K562 (cell line): ENCODE measurements around the gene RNF187. TPM values are rescaled to one million over a fixed set of nuclear protein-coding genes. Genes with fewer than 3 reads are reported as not detected.
A peak's percentile ranks its signal among the peaks of the same experiment; 100 is the strongest.

Source experiments
- CHD1 ChIP-seq: fragments of 200-600 bp; sonication (generic); IDR thresholded peaks from one replicate; pipeline ENCODE4 v1.6.1; 2012; ENCODE audit warnings: mild to moderate bottlenecking, moderate library complexity, low read length, inconsistent platforms
- DLX4 ChIP-seq: fragments of 250-450 bp; sonication (Bioruptor Pico); IDR thresholded peaks from 2 replicates; pipeline ENCODE4 v1.6.1; 2021; ENCODE audit warnings: mild to moderate bottlenecking
- DNMT1 ChIP-seq: fragments of 450-650 bp; IDR thresholded peaks from 2 replicates; pipeline ENCODE4 v1.6.1; 2016; ENCODE audit warnings: antibody characterized with exemption, mild to moderate bottlenecking
- MEF2A ChIP-seq: IDR thresholded peaks from 2 replicates; pipeline ENCODE4 v1.6.1; 2011; ENCODE audit warnings: low read depth, mild to moderate bottlenecking, low read length, moderate library complexity; ENCODE audit not compliant: control insufficient read depth
- NFYB ChIP-seq: IDR thresholded peaks from 2 replicates; pipeline ENCODE4 v1.6.1; 2011; ENCODE audit warnings: mild to moderate bottlenecking, moderate library complexity; ENCODE audit not compliant: insufficient read length; ENCODE audit errors: extremely low read depth
- OTX1 ChIP-seq: fragments of 450-650 bp; formaldehyde crosslinking; IDR thresholded peaks from 2 replicates; pipeline ENCODE4 v1.4.0; 2022; ENCODE audit warnings: mild to moderate bottlenecking
- PPARD ChIP-seq: fragments of 250-450 bp; sonication (Bioruptor Pico); IDR thresholded peaks from 2 replicates; pipeline ENCODE4 v1.8.0; 2022; ENCODE audit warnings: inconsistent platforms, mild to moderate bottlenecking, moderate library complexity
- PURB ChIP-seq: sonication (generic); formaldehyde crosslinking; IDR thresholded peaks from 2 replicates; pipeline ENCODE4 v1.9.0; 2021; ENCODE audit warnings: low read depth, mild to moderate bottlenecking, missing genetic modification reagents
- SAP30 ChIP-seq: fragments of 200-600 bp; sonication (generic); IDR thresholded peaks from 2 replicates; pipeline ENCODE4 v1.6.1; 2012; ENCODE audit warnings: borderline replicate concordance, low read depth, mild to moderate bottlenecking, moderate library complexity, low read length, control low read depth, inconsistent platforms; ENCODE audit not compliant: insufficient read depth, poor library complexity, severe bottlenecking
- TAL1 ChIP-seq: fragments of 450-650 bp; IDR thresholded peaks from 2 replicates; pipeline ENCODE4 v1.6.1; 2016; ENCODE audit warnings: mild to moderate bottlenecking
- TRIM24 ChIP-seq, 2 experiments: fragments of 450-650 bp; IDR thresholded peaks; 2 replicates each; pipeline ENCODE4 v1.6.1; 2016
- ZNF121 ChIP-seq: sonication (generic); formaldehyde crosslinking; conservative IDR thresholded peaks from 2 replicates; pipeline ENCODE4 v1.8.0; 2022; ENCODE audit warnings: missing genetic modification reagents
- ZNF197 ChIP-seq: fragments of 200-800 bp; sonication (Bioruptor generic); IDR thresholded peaks from 2 replicates; pipeline ENCODE4 v1.6.1; 2016; ENCODE audit warnings: low read depth, missing genetic modification characterization, missing compliant biosample characterization
- ZNF3 ChIP-seq: fragments of 250-450 bp; sonication (Bioruptor Pico); IDR thresholded peaks from 2 replicates; pipeline ENCODE4 v1.5.0; 2021; ENCODE audit warnings: mild to moderate bottlenecking, moderate library complexity
- ZNF79 ChIP-seq: fragments of 250-450 bp; sonication (Bioruptor Pico); IDR thresholded peaks from 2 replicates; pipeline ENCODE4 v1.4.0; 2020; ENCODE audit warnings: low read depth, mild to moderate bottlenecking, moderate library complexity
- polyA plus RNA-seq, 8 experiments: library from polyadenylated mRNA; depleted of rRNA in 4 of 8; stranded (reverse) in 5 of 8; unstranded in 3 of 8; fragments of >200 nt; fragmentation: Nextera tagmentation in 2 of 8; fragmentation: Illumina TruSeq in 1 of 8; extraction: Ambion mirVana in 2 of 8; extraction: Trizol in 1 of 8; gene quantifications; 2 replicates each; pipeline versions ENCODE4 v1.2.1 to v1.2.3, GENCODE V29; 2011 to 2014; ENCODE audit warnings: inconsistent platforms in 1 of 8, missing spikeins in 1 of 8
- total RNA-seq, 7 experiments: library from RNA; depleted of rRNA in 6 of 7; stranded (reverse); fragments of >200 nt in 6 of 7; fragmentation: Illumina TruSeq in 2 of 7; extraction: Trizol in 2 of 7; gene quantifications; 2 replicates each; pipeline versions ENCODE4 v1.2.1 to v1.2.3, GENCODE V29; 2011 to 2021; ENCODE audit warnings: low replicate concordance in 1 of 7
- TF ChIP-seq, protein P1 (sequence below): fragments of 450-650 bp; formaldehyde crosslinking; conservative IDR thresholded peaks from 2 replicates; pipeline ENCODE4 v1.4.0; 2022; ENCODE audit warnings: mild to moderate bottlenecking, missing genetic modification characterization
- TF ChIP-seq, protein P2 (sequence below): fragments of 450-650 bp; IDR thresholded peaks from 2 replicates; pipeline ENCODE4 v1.7.0; 2016; ENCODE audit warnings: borderline replicate concordance
- TF ChIP-seq, protein P3 (sequence below): fragments of 250-450 bp; sonication (Bioruptor Pico); IDR thresholded peaks from 2 replicates; pipeline ENCODE4 v1.5.0; 2021; ENCODE audit warnings: mild to moderate bottlenecking, borderline replicate concordance
- TF ChIP-seq, protein P4 (sequence below): fragments of 200-400 bp; formaldehyde crosslinking; IDR thresholded peaks from 2 replicates; pipeline ENCODE4 v1.6.1; 2017; ENCODE audit warnings: mild to moderate bottlenecking, low read depth, low read length, moderate library complexity

The RNF187 gene
- total and polyA plus RNA-seq, 9 of the 15 experiments (the other 6 are each of a cell fraction or from before 2014, with no cell fraction given), result 2.3 to 119 (median 41.9) TPM

GRCh38 chr1:228477263-228477662 is 9.9 kb upstream of the RNF187 start (continued):
- TF ChIP-seq, protein P1, sequence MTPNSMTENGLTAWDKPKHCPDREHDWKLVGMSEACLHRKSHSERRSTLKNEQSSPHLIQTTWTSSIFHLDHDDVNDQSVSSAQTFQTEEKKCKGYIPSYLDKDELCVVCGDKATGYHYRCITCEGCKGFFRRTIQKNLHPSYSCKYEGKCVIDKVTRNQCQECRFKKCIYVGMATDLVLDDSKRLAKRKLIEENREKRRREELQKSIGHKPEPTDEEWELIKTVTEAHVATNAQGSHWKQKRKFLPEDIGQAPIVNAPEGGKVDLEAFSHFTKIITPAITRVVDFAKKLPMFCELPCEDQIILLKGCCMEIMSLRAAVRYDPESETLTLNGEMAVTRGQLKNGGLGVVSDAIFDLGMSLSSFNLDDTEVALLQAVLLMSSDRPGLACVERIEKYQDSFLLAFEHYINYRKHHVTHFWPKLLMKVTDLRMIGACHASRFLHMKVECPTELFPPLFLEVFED (CRISPR knock-in tag), result no peak
- TF ChIP-seq, protein P2, sequence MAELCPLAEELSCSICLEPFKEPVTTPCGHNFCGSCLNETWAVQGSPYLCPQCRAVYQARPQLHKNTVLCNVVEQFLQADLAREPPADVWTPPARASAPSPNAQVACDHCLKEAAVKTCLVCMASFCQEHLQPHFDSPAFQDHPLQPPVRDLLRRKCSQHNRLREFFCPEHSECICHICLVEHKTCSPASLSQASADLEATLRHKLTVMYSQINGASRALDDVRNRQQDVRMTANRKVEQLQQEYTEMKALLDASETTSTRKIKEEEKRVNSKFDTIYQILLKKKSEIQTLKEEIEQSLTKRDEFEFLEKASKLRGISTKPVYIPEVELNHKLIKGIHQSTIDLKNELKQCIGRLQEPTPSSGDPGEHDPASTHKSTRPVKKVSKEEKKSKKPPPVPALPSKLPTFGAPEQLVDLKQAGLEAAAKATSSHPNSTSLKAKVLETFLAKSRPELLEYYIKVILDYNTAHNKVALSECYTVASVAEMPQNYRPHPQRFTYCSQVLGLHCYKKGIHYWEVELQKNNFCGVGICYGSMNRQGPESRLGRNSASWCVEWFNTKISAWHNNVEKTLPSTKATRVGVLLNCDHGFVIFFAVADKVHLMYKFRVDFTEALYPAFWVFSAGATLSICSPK, result no peak
- TF ChIP-seq TRIM24 (IDR thresholded peaks at IDR 0.05) (peak; percentile 20 to 41; a peak in 1 of 4 replicates), CHD1 (no peak), DLX4 (CRISPR knock-in tag) (no peak), ZNF79 (CRISPR knock-in tag) (no peak), ZNF197 (CRISPR knock-in tag) (no peak), PPARD (no peak), PURB (CRISPR knock-in tag) (no peak), ZNF3 (no peak), SAP30 (no peak), NFYB (no peak), DNMT1 (no peak), ZNF121 (no peak), OTX1 (CRISPR knock-in tag) (no peak), MEF2A (no peak), TAL1 (peak; percentile 75; the same call in 1 of the 2 replicates)
- TF ChIP-seq, protein P3, sequence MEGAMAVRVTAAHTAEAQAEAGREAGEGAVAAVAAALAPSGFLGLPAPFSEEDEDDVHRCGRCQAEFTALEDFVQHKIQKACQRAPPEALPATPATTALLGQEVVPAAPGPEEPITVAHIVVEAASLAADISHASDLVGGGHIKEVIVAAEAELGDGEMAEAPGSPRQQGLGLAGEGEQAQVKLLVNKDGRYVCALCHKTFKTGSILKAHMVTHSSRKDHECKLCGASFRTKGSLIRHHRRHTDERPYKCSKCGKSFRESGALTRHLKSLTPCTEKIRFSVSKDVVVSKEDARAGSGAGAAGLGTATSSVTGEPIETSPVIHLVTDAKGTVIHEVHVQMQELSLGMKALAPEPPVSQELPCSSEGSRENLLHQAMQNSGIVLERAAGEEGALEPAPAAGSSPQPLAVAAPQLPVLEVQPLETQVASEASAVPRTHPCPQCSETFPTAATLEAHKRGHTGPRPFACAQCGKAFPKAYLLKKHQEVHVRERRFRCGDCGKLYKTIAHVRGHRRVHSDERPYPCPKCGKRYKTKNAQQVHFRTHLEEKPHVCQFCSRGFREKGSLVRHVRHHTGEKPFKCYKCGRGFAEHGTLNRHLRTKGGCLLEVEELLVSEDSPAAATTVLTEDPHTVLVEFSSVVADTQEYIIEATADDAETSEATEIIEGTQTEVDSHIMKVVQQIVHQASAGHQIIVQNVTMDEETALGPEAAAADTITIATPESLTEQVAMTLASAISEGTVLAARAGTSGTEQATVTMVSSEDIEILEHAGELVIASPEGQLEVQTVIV (CRISPR knock-in tag), result no peak
- TF ChIP-seq, protein P4, sequence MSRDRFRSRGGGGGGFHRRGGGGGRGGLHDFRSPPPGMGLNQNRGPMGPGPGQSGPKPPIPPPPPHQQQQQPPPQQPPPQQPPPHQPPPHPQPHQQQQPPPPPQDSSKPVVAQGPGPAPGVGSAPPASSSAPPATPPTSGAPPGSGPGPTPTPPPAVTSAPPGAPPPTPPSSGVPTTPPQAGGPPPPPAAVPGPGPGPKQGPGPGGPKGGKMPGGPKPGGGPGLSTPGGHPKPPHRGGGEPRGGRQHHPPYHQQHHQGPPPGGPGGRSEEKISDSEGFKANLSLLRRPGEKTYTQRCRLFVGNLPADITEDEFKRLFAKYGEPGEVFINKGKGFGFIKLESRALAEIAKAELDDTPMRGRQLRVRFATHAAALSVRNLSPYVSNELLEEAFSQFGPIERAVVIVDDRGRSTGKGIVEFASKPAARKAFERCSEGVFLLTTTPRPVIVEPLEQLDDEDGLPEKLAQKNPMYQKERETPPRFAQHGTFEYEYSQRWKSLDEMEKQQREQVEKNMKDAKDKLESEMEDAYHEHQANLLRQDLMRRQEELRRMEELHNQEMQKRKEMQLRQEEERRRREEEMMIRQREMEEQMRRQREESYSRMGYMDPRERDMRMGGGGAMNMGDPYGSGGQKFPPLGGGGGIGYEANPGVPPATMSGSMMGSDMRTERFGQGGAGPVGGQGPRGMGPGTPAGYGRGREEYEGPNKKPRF, result no peak
